ENCODE measurements around the gene MC2R.

DNA sequence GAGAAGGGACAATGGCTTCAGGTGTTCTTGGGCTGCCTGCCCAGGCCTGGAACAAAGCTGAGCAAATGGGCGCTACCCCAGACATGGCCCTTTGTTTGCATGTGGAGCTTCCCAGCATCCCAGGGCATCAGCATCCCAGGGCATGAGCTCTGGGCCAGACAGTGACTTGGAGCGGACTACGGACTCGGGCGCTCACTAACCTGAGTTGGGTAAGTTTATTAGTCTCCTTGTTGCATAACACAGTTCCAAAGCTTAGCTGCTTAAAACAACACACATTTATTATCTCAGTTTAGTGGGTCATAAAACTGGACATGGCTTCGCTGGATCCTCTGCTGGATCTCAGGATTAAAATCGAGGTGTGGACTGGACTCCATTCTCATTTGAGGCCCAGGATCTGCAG, 35.8 kb downstream of the MC2R start:
- TF ChIP-seq ELF4 (IDR thresholded peaks at IDR 0.05) = no peak
- TF ChIP-seq HDGF (IDR thresholded peaks at IDR 0.05; ENCODE audit: borderline replicate concordance) = no peak
- TF ChIP-seq BHLHE40 (IDR thresholded peaks at IDR 0.05; ENCODE audit: borderline replicate concordance) = no peak
- no peak for TF ChIP-seq TARDBP (IDR thresholded peaks at IDR 0.05)
- TF ChIP-seq FOXK2 (IDR thresholded peaks at IDR 0.05) = no peak
- no peak for TF ChIP-seq SUZ12 (IDR thresholded peaks at IDR 0.05)
- no peak for TF ChIP-seq CTBP1 (IDR thresholded peaks at IDR 0.05; ENCODE audit: borderline replicate concordance)
- TF ChIP-seq LEF1 (IDR thresholded peaks at IDR 0.05; ENCODE audit: borderline replicate concordance) = no peak
